Measurements from ENCODE around the gene RFPL3.

The RFPL3 gene

DNA sequence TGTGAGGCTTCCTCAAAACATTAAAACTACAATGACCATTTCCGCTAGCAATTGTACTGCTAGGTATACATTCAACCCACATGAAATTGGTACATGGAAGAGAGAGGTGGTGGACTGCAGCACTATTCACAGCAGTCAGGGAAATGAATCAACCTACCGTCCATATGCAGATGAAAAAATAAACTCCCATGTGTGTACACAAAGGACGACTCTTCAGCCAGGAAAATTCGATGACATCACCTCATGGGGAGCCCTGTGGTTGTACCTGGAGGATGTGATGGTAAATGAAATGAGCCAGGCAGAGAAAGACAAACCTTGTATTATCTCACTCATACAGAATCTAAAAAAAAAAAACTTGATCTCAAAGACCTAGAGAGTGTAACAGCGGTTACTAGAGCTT, 23.3 kb downstream of the RFPL3 start:
- H3K36me3 ChIP-seq (ENCODE audit: control insufficient read depth in 2 of 2, insufficient read depth in 1 of 2, low read length in 2 of 2): peaks cover 0 to 8% of the 10 kb centered on the region in 2 experiments; a peak in 1 of 3 replicates
- POLR2A ChIA-PET: no interaction called here
- H3K4me1 ChIP-seq (ENCODE audit: control insufficient read depth, insufficient read depth, low read length): no peaks in the 10 kb centered on the region; the same call in 1 of the 2 replicates
- CTCF ChIA-PET: interaction anchor here (0.6 kb wide), 1 partner anchor 780 kb away, joined by 3 read pairs; no protein-coding TSS in a partner anchor
- H3K27ac ChIP-seq (ENCODE audit: extremely low read depth, low read depth, low read length): no peak overlapping the region
- H3K4me3 ChIP-seq (ENCODE audit: low read depth, low read length): no peak overlapping the region
- TF ChIP-seq, protein P1, sequence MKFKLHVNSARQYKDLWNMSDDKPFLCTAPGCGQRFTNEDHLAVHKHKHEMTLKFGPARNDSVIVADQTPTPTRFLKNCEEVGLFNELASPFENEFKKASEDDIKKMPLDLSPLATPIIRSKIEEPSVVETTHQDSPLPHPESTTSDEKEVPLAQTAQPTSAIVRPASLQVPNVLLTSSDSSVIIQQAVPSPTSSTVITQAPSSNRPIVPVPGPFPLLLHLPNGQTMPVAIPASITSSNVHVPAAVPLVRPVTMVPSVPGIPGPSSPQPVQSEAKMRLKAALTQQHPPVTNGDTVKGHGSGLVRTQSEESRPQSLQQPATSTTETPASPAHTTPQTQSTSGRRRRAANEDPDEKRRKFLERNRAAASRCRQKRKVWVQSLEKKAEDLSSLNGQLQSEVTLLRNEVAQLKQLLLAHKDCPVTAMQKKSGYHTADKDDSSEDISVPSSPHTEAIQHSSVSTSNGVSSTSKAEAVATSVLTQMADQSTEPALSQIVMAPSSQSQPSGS (tag by site-specific recombination; IDR thresholded peaks at IDR 0.05; ENCODE audit: low read depth): peak; percentile 66
- TF ChIP-seq GLI2 (tag by site-specific recombination; IDR thresholded peaks at IDR 0.05; ENCODE audit: borderline replicate concordance, low read depth) (no peak), ZNF792 (tag by site-specific recombination; IDR thresholded peaks at IDR 0.05) (no peak), ZBTB17 (tag by site-specific recombination; IDR thresholded peaks at IDR 0.05) (peak; percentile 63; the same call in 1 of the 2 replicates)
- H3K9me3 ChIP-seq (ENCODE audit: control insufficient read depth, insufficient read depth, low read depth, low read length): no peaks in the 10 kb centered on the region

DNA sequence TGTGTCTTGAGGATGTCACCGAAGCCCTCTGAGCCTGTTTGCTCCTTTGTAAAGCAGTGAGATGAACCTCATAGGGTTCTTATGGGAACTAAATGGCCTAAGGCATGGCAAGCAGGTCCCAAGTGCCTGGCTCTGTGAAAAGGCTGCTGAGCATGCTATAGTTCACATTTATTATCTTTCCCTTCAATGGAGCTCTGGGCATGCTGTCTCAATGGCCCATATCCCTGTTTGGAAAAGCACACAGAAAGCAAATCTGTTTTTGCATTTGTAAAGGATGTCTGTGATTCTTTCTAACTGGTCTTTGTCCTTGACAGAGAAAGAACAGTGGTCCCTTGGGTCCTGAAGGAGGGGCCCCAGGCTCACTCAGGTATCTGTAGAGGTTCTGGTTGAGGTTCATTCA, 28.0 kb downstream of the RFPL3 start:
- Histone ChIP-seq H3K36me3 (ENCODE audit: control insufficient read depth in 2 of 2, insufficient read depth in 1 of 2, low read length in 2 of 2) (peaks cover 24 to 48% of the 10 kb centered on the region in 2 experiments), H3K9me3 (ENCODE audit: control insufficient read depth, insufficient read depth, low read depth, low read length) (no peaks in the 10 kb centered on the region), H3K4me3 (ENCODE audit: low read depth, low read length) (no peak overlapping the region), H3K27ac (ENCODE audit: extremely low read depth, low read depth, low read length) (no peak overlapping the region), H3K4me1 (ENCODE audit: control insufficient read depth, insufficient read depth, low read length) (no peaks in the 10 kb centered on the region; the same call in 1 of the 2 replicates)
- ChIA-PET CTCF (interaction anchor here (0.7 to 1.3 kb wide), 3 partner anchors 88 to 817 kb away, joined by 4 to 6 read pairs (median 4); partner anchors contain the start of gene FBXO7), POLR2A (no interaction called here)
- TF ChIP-seq, protein P2, sequence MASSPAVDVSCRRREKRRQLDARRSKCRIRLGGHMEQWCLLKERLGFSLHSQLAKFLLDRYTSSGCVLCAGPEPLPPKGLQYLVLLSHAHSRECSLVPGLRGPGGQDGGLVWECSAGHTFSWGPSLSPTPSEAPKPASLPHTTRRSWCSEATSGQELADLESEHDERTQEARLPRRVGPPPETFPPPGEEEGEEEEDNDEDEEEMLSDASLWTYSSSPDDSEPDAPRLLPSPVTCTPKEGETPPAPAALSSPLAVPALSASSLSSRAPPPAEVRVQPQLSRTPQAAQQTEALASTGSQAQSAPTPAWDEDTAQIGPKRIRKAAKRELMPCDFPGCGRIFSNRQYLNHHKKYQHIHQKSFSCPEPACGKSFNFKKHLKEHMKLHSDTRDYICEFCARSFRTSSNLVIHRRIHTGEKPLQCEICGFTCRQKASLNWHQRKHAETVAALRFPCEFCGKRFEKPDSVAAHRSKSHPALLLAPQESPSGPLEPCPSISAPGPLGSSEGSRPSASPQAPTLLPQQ (tag by site-specific recombination; IDR thresholded peaks at IDR 0.05): no peak
- no peak for TF ChIP-seq KLF1 (tag by site-specific recombination; IDR thresholded peaks at IDR 0.05)
- TF ChIP-seq HOXA7 (CRISPR knock-in tag; IDR thresholded peaks at IDR 0.05; ENCODE audit: borderline replicate concordance): no peak
- no peak for TF ChIP-seq ZNF10 (tag by site-specific recombination; IDR thresholded peaks at IDR 0.05)
- TF ChIP-seq SP2 (tag by site-specific recombination; IDR thresholded peaks at IDR 0.05): no peak
- no peak for TF ChIP-seq ZNF366 (tag by site-specific recombination; conservative IDR thresholded peaks at IDR 0.05)
- TF ChIP-seq TCF7L2 (IDR thresholded peaks at IDR 0.05; ENCODE audit: borderline replicate concordance, low read depth, low read length): no peak
- TF ChIP-seq ZNF548 (tag by site-specific recombination; IDR thresholded peaks at IDR 0.05): no peak
- TF ChIP-seq ZNF112 (tag by site-specific recombination; IDR thresholded peaks at IDR 0.05): no peak
- no peak for TF ChIP-seq ZNF707 (tag by site-specific recombination; IDR thresholded peaks at IDR 0.05)
- TF ChIP-seq ZNF510 (tag by site-specific recombination; IDR thresholded peaks at IDR 0.05; ENCODE audit: insufficient replicate concordance): no peak
- no peak for TF ChIP-seq ZNF391 (tag by site-specific recombination; IDR thresholded peaks at IDR 0.05; ENCODE audit: borderline replicate concordance, low read depth)

DNA sequence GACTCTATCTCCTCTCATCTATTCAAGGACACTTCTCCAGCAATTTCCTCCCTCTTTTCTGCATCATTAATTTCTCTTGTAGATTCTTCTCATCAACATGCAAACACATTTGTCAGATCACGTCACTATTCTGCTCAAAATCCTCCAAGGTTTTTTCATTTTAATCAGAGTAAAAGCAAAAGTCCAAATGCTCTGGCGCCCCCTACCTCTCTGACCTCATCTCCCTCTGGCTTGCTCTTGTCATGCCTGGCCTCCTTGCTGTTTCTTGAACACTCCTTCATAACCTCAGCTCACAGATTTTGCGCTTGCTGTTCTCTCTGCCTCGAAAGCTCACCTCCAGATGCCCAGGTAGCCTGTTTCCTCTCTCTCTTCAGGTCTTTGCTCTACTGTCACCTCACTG, 32.0 kb downstream of the RFPL3 start:
- ChIA-PET CTCF (interaction anchor here (0.6 to 2.0 kb wide), 20 partner anchors 9 to 747 kb away, joined by 3 to 10 read pairs (median 4); partner anchors contain the start of gene BPIFC), POLR2A (no interaction called here)
- Histone ChIP-seq H3K4me3 (ENCODE audit: low read depth, low read length) (no peak overlapping the region), H3K27ac (ENCODE audit: extremely low read depth, low read depth, low read length) (no peak overlapping the region), H3K4me1 (ENCODE audit: control insufficient read depth, insufficient read depth, low read length) (no peaks in the 10 kb centered on the region), H3K36me3 (ENCODE audit: control insufficient read depth in 2 of 2, insufficient read depth in 1 of 2, low read length in 2 of 2) (peaks cover 56 to 86% of the 10 kb centered on the region in 2 experiments), H3K9me3 (ENCODE audit: control insufficient read depth, insufficient read depth, low read depth, low read length) (no peaks in the 10 kb centered on the region)
- TF ChIP-seq, protein P3, sequence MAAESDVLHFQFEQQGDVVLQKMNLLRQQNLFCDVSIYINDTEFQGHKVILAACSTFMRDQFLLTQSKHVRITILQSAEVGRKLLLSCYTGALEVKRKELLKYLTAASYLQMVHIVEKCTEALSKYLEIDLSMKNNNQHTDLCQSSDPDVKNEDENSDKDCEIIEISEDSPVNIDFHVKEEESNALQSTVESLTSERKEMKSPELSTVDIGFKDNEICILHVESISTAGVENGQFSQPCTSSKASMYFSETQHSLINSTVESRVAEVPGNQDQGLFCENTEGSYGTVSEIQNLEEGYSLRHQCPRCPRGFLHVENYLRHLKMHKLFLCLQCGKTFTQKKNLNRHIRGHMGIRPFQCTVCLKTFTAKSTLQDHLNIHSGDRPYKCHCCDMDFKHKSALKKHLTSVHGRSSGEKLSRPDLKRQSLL (tag by site-specific recombination; IDR thresholded peaks at IDR 0.05): no peak
- TF ChIP-seq ZNF548 (tag by site-specific recombination; IDR thresholded peaks at IDR 0.05) (no peak), ZNF777 (tag by site-specific recombination; IDR thresholded peaks at IDR 0.05; ENCODE audit: borderline replicate concordance) (no peak), PRDM1 (tag by site-specific recombination; IDR thresholded peaks at IDR 0.05) (peak; percentile 39; the same call in 1 of the 2 replicates), ZNF292 (tag by site-specific recombination; IDR thresholded peaks at IDR 0.05; ENCODE audit: borderline replicate concordance, low read depth) (no peak), ZNF311 (tag by site-specific recombination; IDR thresholded peaks at IDR 0.05; ENCODE audit: borderline replicate concordance) (no peak), ZNF211 (tag by site-specific recombination; IDR thresholded peaks at IDR 0.05; ENCODE audit: low read depth) (no peak), ZNF174 (tag by site-specific recombination; IDR thresholded peaks at IDR 0.05) (no peak)
- TF ChIP-seq, protein P4, sequence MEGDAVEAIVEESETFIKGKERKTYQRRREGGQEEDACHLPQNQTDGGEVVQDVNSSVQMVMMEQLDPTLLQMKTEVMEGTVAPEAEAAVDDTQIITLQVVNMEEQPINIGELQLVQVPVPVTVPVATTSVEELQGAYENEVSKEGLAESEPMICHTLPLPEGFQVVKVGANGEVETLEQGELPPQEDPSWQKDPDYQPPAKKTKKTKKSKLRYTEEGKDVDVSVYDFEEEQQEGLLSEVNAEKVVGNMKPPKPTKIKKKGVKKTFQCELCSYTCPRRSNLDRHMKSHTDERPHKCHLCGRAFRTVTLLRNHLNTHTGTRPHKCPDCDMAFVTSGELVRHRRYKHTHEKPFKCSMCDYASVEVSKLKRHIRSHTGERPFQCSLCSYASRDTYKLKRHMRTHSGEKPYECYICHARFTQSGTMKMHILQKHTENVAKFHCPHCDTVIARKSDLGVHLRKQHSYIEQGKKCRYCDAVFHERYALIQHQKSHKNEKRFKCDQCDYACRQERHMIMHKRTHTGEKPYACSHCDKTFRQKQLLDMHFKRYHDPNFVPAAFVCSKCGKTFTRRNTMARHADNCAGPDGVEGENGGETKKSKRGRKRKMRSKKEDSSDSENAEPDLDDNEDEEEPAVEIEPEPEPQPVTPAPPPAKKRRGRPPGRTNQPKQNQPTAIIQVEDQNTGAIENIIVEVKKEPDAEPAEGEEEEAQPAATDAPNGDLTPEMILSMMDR (tag by site-specific recombination; IDR thresholded peaks at IDR 0.05): peak; percentile 49
